GM12878 (cell line): ENCODE results near the gene TSPEAR.

Experiments
- CHD2 ChIP-seq: IDR thresholded peaks from 2 replicates; pipeline ENCODE4 v1.6.1; 2011; ENCODE audit warnings: low read depth, low read length, improper control_type of control experiment, borderline replicate concordance
- PAX8 ChIP-seq: fragments of 450-650 bp; IDR thresholded peaks from 2 replicates; pipeline ENCODE4 v1.6.1; 2017; ENCODE audit warnings: mild to moderate bottlenecking, moderate library complexity
- POLR2A ChIP-seq: IDR thresholded peaks from 2 replicates; pipeline ENCODE4 v1.6.1; 2011; ENCODE audit warnings: low read depth, mild to moderate bottlenecking, low read length
- SIN3A ChIP-seq: IDR thresholded peaks from 2 replicates; pipeline ENCODE4 v1.6.1; 2012; ENCODE audit warnings: low read depth, low read length, improper control_type of control experiment
- SMC3 ChIP-seq: IDR thresholded peaks from 2 replicates; pipeline ENCODE4 v1.6.1; 2011; ENCODE audit warnings: low read length, improper control_type of control experiment, borderline replicate concordance
- SP1 ChIP-seq: IDR thresholded peaks from one replicate; pipeline ENCODE4 v1.6.1; 2011; ENCODE audit warnings: low read depth, low read length
- SRF ChIP-seq, 2 experiments: IDR thresholded peaks; 2 replicates each; pipeline ENCODE4 v1.6.1; 2011; ENCODE audit warnings: low read depth in 2 of 2, low read length in 2 of 2, mild to moderate bottlenecking in 1 of 2, moderate library complexity in 1 of 2
- STAT3 ChIP-seq: IDR thresholded peaks from 2 replicates; pipeline ENCODE4 v1.6.1; 2011; ENCODE audit warnings: low read depth, low read length, improper control_type of control experiment
- TBL1XR1 ChIP-seq: IDR thresholded peaks from 2 replicates; pipeline ENCODE4 v1.6.1; 2012; ENCODE audit warnings: low read depth, low read length, improper control_type of control experiment
- ZNF274 ChIP-seq: IDR thresholded peaks from one replicate; pipeline ENCODE4 v1.8.0; 2011; ENCODE audit not compliant: insufficient read length, insufficient read depth
- TF ChIP-seq, protein P1 (sequence below), 3 experiments: IDR thresholded peaks in 2 of 3; conservative IDR thresholded peaks in 1 of 3; 2 replicates each; pipeline ENCODE4 v1.5.1; 2011; ENCODE audit warnings: low read depth in 3 of 3, low read length in 3 of 3, mild to moderate bottlenecking in 3 of 3, control low read depth in 2 of 3, moderate library complexity in 2 of 3, inconsistent platforms in 1 of 3, mixed read lengths in 1 of 3; ENCODE audit not compliant: control insufficient read depth in 2 of 3, insufficient read depth in 1 of 3; ENCODE audit errors: extremely low read depth in 1 of 3
- TF ChIP-seq, protein P2 (sequence below): IDR thresholded peaks from 2 replicates; pipeline ENCODE4 v1.6.1; 2012; ENCODE audit warnings: mild to moderate bottlenecking, low read depth, low read length
- TF ChIP-seq, protein P3 (sequence below): fragments of 450-650 bp; IDR thresholded peaks from 2 replicates; pipeline ENCODE4 v1.6.1; 2016; ENCODE audit warnings: mild to moderate bottlenecking
- TF ChIP-seq, protein P4 (sequence below): IDR thresholded peaks from 2 replicates; pipeline ENCODE4 v1.6.1; 2011; ENCODE audit warnings: low read depth, mild to moderate bottlenecking, low read length, moderate library complexity, borderline replicate concordance; ENCODE audit errors: extremely low read depth

DNA sequence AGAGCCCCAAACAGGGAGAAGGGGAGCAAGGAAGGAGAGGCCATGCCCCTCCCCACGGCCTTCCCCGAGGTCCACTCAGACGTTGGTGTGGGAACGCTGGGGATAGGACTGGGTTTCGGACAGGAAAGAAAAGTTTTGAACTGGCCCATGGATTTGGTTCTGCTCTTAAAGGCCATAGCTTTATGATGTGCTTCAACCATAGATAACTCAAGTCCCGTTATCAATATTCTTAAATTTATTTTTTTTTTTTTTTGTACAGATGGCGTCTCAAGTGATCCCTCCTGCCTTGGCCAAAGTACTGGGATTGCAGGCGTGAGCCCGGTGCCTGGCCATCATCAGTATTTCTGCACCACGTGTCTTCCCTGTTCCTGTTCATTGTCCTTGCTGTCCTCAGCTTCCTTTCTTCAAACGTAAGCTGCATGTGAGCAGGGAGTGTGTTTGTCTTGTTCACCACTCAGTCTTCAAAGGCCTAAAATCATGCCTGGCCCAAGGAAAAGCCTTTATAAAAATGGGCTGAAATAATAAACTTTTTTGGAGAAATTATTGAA lies 170.6 kb downstream of the TSPEAR start:
- TF ChIP-seq, protein P1, sequence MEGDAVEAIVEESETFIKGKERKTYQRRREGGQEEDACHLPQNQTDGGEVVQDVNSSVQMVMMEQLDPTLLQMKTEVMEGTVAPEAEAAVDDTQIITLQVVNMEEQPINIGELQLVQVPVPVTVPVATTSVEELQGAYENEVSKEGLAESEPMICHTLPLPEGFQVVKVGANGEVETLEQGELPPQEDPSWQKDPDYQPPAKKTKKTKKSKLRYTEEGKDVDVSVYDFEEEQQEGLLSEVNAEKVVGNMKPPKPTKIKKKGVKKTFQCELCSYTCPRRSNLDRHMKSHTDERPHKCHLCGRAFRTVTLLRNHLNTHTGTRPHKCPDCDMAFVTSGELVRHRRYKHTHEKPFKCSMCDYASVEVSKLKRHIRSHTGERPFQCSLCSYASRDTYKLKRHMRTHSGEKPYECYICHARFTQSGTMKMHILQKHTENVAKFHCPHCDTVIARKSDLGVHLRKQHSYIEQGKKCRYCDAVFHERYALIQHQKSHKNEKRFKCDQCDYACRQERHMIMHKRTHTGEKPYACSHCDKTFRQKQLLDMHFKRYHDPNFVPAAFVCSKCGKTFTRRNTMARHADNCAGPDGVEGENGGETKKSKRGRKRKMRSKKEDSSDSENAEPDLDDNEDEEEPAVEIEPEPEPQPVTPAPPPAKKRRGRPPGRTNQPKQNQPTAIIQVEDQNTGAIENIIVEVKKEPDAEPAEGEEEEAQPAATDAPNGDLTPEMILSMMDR (IDR thresholded peaks at IDR 0.05 in 2 of 3, conservative IDR thresholded peaks at IDR 0.05 in 1 of 3; ENCODE audit: control insufficient read depth in 2 of 3, extremely low read depth in 1 of 3, insufficient read depth in 1 of 3, low read depth in 3 of 3, low read length in 3 of 3), result no peak
- no peak for TF ChIP-seq SP1
- no peak for TF ChIP-seq POLR2A
- no peak for TF ChIP-seq TBL1XR1
- TF ChIP-seq STAT3, result no peak
- TF ChIP-seq PAX8, result no peak
- TF ChIP-seq ZNF274, result no peak
- TF ChIP-seq SIN3A, result no peak
- no peak for TF ChIP-seq SRF (IDR thresholded peaks at IDR 0.05; ENCODE audit: low read depth in 2 of 2, low read length in 2 of 2)
- TF ChIP-seq SMC3, result no peak
- TF ChIP-seq, protein P2, sequence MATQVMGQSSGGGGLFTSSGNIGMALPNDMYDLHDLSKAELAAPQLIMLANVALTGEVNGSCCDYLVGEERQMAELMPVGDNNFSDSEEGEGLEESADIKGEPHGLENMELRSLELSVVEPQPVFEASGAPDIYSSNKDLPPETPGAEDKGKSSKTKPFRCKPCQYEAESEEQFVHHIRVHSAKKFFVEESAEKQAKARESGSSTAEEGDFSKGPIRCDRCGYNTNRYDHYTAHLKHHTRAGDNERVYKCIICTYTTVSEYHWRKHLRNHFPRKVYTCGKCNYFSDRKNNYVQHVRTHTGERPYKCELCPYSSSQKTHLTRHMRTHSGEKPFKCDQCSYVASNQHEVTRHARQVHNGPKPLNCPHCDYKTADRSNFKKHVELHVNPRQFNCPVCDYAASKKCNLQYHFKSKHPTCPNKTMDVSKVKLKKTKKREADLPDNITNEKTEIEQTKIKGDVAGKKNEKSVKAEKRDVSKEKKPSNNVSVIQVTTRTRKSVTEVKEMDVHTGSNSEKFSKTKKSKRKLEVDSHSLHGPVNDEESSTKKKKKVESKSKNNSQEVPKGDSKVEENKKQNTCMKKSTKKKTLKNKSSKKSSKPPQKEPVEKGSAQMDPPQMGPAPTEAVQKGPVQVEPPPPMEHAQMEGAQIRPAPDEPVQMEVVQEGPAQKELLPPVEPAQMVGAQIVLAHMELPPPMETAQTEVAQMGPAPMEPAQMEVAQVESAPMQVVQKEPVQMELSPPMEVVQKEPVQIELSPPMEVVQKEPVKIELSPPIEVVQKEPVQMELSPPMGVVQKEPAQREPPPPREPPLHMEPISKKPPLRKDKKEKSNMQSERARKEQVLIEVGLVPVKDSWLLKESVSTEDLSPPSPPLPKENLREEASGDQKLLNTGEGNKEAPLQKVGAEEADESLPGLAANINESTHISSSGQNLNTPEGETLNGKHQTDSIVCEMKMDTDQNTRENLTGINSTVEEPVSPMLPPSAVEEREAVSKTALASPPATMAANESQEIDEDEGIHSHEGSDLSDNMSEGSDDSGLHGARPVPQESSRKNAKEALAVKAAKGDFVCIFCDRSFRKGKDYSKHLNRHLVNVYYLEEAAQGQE, result no peak
- no peak for TF ChIP-seq CHD2
- TF ChIP-seq, protein P3, sequence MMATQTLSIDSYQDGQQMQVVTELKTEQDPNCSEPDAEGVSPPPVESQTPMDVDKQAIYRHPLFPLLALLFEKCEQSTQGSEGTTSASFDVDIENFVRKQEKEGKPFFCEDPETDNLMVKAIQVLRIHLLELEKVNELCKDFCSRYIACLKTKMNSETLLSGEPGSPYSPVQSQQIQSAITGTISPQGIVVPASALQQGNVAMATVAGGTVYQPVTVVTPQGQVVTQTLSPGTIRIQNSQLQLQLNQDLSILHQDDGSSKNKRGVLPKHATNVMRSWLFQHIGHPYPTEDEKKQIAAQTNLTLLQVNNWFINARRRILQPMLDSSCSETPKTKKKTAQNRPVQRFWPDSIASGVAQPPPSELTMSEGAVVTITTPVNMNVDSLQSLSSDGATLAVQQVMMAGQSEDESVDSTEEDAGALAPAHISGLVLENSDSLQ, result no peak
- TF ChIP-seq, protein P4, sequence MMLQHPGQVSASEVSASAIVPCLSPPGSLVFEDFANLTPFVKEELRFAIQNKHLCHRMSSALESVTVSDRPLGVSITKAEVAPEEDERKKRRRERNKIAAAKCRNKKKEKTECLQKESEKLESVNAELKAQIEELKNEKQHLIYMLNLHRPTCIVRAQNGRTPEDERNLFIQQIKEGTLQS, result no peak
